ENCODE results near the gene ANKRD13A. TPM values are rescaled to one million over a fixed set of nuclear protein-coding genes. Genes with fewer than 3 reads are reported as not detected.
A peak's percentile ranks its signal among the peaks of the same experiment; 100 is the strongest.

ANKRD13A gene
- total RNA-seq, 4 donors from 2014 or later, result 38.5 to 69.0 (median 51.7) TPM

DNA sequence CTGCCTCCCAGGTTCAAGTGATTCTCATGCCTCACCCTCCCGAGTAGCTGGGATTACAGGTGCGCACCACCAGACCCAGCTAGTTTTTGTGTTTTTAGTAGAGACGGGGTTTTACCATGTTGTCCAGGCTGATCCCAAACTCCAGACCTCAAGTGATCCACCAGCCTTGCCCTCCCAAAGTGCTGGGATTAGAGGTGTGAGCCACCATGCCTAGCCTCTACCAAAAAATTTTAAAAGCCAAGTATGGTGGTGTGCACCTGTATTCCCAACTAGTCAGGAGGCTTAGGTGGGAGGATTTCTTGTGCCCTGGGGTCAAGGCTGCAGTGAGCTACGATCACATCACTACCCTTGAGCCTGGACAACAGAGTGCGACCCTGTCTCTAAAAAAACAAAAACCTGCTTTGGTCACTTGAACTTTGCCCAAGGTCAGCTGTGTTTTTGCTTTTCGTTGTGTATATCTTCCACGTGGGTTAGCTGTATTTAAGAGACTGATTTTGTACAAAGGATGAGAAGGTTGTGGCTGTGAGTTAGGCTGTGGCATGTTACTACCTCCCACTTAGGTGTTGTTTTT is 36.4 kb downstream of the ANKRD13A start:
- 89 to 93% methylated on average over 7 of the region's 7 CpGs for WGBS, 2 donors
- no peaks in the 10 kb centered on the region for H3K9me3 ChIP-seq
- H3K4me3 ChIP-seq, result no peak overlapping the region
- TF ChIP-seq, protein P1, sequence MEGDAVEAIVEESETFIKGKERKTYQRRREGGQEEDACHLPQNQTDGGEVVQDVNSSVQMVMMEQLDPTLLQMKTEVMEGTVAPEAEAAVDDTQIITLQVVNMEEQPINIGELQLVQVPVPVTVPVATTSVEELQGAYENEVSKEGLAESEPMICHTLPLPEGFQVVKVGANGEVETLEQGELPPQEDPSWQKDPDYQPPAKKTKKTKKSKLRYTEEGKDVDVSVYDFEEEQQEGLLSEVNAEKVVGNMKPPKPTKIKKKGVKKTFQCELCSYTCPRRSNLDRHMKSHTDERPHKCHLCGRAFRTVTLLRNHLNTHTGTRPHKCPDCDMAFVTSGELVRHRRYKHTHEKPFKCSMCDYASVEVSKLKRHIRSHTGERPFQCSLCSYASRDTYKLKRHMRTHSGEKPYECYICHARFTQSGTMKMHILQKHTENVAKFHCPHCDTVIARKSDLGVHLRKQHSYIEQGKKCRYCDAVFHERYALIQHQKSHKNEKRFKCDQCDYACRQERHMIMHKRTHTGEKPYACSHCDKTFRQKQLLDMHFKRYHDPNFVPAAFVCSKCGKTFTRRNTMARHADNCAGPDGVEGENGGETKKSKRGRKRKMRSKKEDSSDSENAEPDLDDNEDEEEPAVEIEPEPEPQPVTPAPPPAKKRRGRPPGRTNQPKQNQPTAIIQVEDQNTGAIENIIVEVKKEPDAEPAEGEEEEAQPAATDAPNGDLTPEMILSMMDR (IDR thresholded peaks at IDR 0.05), result no peak
- no peak for TF ChIP-seq POLR2A (IDR thresholded peaks at IDR 0.05)
- no peak for TF ChIP-seq EP300 (IDR thresholded peaks at IDR 0.05)
- no peak for DNase-seq (ENCODE audit: low spot score in 2 of 2)
- no peak overlapping the region for H3K27ac ChIP-seq
- no peaks in the 10 kb centered on the region for H3K27me3 ChIP-seq
- peaks cover 0 to 91% (median 7%) of the 10 kb centered on the region in 3 donors for H3K36me3 ChIP-seq
- peaks cover 0 to 13% (median 4%) of the 10 kb centered on the region in 4 donors for H3K4me1 ChIP-seq

- Histone ChIP-seq H3K27ac (no peak overlapping the region), H3K9me3 (no peaks in the 10 kb centered on the region), H3K4me1 (peaks cover 0 to 13% (median 4%) of the 10 kb centered on the region in 4 donors), H3K36me3 (peaks cover 0 to 84% (median 7%) of the 10 kb centered on the region in 3 donors), H3K4me3 (no peak overlapping the region), H3K27me3 (no peaks in the 10 kb centered on the region)
- no peak for DNase-seq (ENCODE audit: low spot score in 2 of 2)
- TF ChIP-seq POLR2A (IDR thresholded peaks at IDR 0.05), result no peak
- TF ChIP-seq, protein P1 (IDR thresholded peaks at IDR 0.05), result no peak
- TF ChIP-seq EP300 (IDR thresholded peaks at IDR 0.05), result no peak
- WGBS, 2 donors, result 79 to 85% methylated on average over 4 to 5 of the region's 5 CpGs
These were observed 38.1 kb downstream of the ANKRD13A start for GRCh38 chr12:110037315-110037714.

DNA sequence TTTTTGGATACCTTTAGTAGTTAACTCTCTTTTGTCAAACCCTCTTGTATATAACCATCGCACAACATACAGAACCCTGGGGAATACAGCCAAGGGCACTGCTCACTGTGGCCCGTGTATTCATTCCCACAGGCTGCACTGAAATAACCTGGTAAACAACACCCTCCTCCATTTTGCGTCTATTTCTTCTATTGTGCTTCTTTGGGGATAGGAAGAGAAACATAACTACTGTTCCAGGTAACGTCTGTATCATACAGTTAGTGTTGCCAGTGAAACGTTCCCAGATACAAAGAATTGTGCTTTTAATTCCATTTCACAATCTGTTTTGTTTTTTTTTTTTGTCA is 39.5 kb downstream of the ANKRD13A start:
- 46 to 57% methylated on average over 5 of the region's 5 CpGs for WGBS, 2 donors
- H3K4me1 ChIP-seq, result peaks cover 0 to 26% (median 8%) of the 10 kb centered on the region in 4 donors
- no peak overlapping the region for H3K4me3 ChIP-seq
- H3K27ac ChIP-seq, result peak overlapping the region in 3 of 4 donors; percentile 39 to 63 (median 40)
- no peaks in the 10 kb centered on the region for H3K9me3 ChIP-seq
- no peak for DNase-seq (ENCODE audit: low spot score in 2 of 2)
- TF ChIP-seq EP300 (IDR thresholded peaks at IDR 0.05) (no peak), POLR2A (IDR thresholded peaks at IDR 0.05) (no peak)
- TF ChIP-seq, protein P1 (IDR thresholded peaks at IDR 0.05), result no peak
- no peaks in the 10 kb centered on the region for H3K27me3 ChIP-seq
- H3K36me3 ChIP-seq, result peaks cover 0 to 77% (median 7%) of the 10 kb centered on the region in 3 donors

DNA sequence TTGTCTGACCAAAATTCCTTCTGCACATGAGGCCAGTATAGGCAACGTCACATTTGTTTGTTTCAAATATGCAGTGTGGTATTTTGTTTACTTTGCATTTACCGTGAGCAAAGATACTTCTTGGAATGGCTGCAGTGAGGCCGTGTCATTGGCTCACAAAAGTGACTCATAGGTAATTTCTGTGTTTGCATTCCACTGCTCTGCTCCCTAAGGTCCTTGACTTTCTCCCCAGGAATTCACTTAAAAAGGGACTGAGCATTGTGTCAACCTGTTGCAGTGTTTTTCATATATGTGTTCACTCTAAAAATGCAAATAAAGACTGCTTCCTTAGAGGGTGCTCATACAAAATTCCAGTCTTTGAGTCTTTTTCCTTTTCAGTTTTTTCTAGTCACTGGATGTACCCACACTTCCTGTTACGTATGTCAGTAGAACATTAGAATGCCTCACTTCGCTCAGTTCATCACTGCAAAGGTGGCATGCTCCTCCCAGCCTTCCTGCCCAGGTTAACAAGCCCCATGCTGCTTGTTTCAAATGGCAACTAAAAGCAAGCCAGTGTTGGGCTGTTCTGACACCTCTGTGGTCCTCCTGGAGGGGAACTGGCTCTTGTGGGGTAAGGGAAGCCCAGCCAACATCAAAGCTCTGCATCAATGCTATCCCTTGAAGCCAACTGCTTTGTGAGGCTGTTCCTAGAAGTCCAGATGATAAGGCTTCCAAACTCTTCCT is 40.0 kb downstream of the ANKRD13A start:
- 47 to 48% methylated on average over 5 of the region's 5 CpGs for WGBS, 2 donors
- Histone ChIP-seq H3K27ac (peak overlapping the region in 3 of 4 donors; percentile 39 to 63 (median 40)), H3K4me1 (peaks cover 0 to 27% (median 9%) of the 10 kb centered on the region in 4 donors), H3K4me3 (no peak overlapping the region), H3K27me3 (no peaks in the 10 kb centered on the region), H3K9me3 (no peaks in the 10 kb centered on the region), H3K36me3 (peaks cover 0 to 75% (median 7%) of the 10 kb centered on the region in 3 donors)
- TF ChIP-seq, protein P1 (IDR thresholded peaks at IDR 0.05), result no peak
- TF ChIP-seq POLR2A (IDR thresholded peaks at IDR 0.05) (no peak), EP300 (IDR thresholded peaks at IDR 0.05) (no peak)
- DNase-seq (ENCODE audit: low spot score in 2 of 2), result no peak

GRCh38 chr12:110042264-110042663 is 43.0 kb downstream of the ANKRD13A start:
- H3K27me3 ChIP-seq, result no peaks in the 10 kb centered on the region
- TF ChIP-seq EP300 (IDR thresholded peaks at IDR 0.05), result no peak
- TF ChIP-seq, protein P1 (IDR thresholded peaks at IDR 0.05), result no peak
- no peak for TF ChIP-seq POLR2A (IDR thresholded peaks at IDR 0.05)
- H3K4me3 ChIP-seq, result no peak overlapping the region
- no peaks in the 10 kb centered on the region for H3K9me3 ChIP-seq
- H3K27ac ChIP-seq, result peak overlapping the region in 2 of 4 donors; percentile 80 to 82
- WGBS, 2 donors, result 87 to 97% methylated on average over 3 of the region's 3 CpGs
- peaks cover 0 to 44% (median 18%) of the 10 kb centered on the region in 4 donors for H3K4me1 ChIP-seq
- H3K36me3 ChIP-seq, result peaks cover 0 to 58% (median 4%) of the 10 kb centered on the region in 3 donors
- no peak for DNase-seq (ENCODE audit: low spot score in 2 of 2)

All from tibial nerve (tissue), 4 donors.